ENCODE results near the gene TWNK.

The TWNK gene

GRCh38 chr10:100986952-100987684 lies at the start of gene TWNK, which contains the start of gene MRPL43:
Gene TWNK, plus strand, starts transcription at chr10:100987543. Its CDS starts 668 bp downstream, at chr10:100988211.
Gene MRPL43, minus strand, starts transcription at chr10:100987497. Its CDS starts 54 bp downstream, at chr10:100987443.
- H3K27me3 ChIP-seq (replicated peaks; ENCODE audit: insufficient read depth, low read length): no peaks in the 10 kb centered on the region
- no peaks in the 10 kb centered on the region for H4K20me1 ChIP-seq (ENCODE audit: insufficient read depth, low read length)
- H3K9me2 ChIP-seq (replicated peaks; ENCODE audit: insufficient read depth, low read length): no peaks in the 10 kb centered on the region
- peaks cover 8% of the 10 kb centered on the region; the same call in 1 of the 2 replicates for H3K36me3 ChIP-seq (replicated peaks; ENCODE audit: insufficient read depth, low read length)
- peak within 1 kb of the TSS; percentile 100 for H3K4me3 ChIP-seq (ENCODE audit: low read length)
- H3K9me3 ChIP-seq (replicated peaks; ENCODE audit: insufficient read depth, low read length): no peaks in the 10 kb centered on the region
- peaks cover 58% of the 10 kb centered on the region for H3K79me2 ChIP-seq (ENCODE audit: low read length)
- TF ChIP-seq EZH2 (optimal IDR thresholded peaks at IDR 0.05; ENCODE audit: low read depth, low read length) (no peak), EZH2phosphoT487 (IDR thresholded peaks at IDR 0.05; ENCODE audit: low read length) (no peak), CTCF (IDR thresholded peaks at IDR 0.05; ENCODE audit: low read length) (no peak)
- H3K27ac ChIP-seq (ENCODE audit: low read length): peak within 1 kb of the TSS; percentile 67; the same call in 1 of the 2 replicates
- H2AFZ ChIP-seq (ENCODE audit: low read length): peak within 1 kb of the TSS; percentile 100
- peak; percentile 88 for DNase-seq
- 0 out of 2 replicates have a peak, but pooled peaks cover 4% of the 10 kb centered on the region for H3F3A ChIP-seq (ENCODE audit: insufficient read depth, low read length)
- peak within 1 kb of the TSS; percentile 99 for H3K4me2 ChIP-seq (ENCODE audit: low read depth, low read length)
- peaks cover 21% of the 10 kb centered on the region for H3K4me1 ChIP-seq (ENCODE audit: low read length)
- H3K9ac ChIP-seq (ENCODE audit: low read length): peak within 1 kb of the TSS; percentile 83

- Histone ChIP-seq H3K4me3 (ENCODE audit: low read length) (no peak overlapping the region), H3K9ac (ENCODE audit: low read length) (no peak overlapping the region), H3K27ac (ENCODE audit: low read length) (no peak overlapping the region), H3K9me2 (replicated peaks; ENCODE audit: insufficient read depth, low read length) (no peaks in the 10 kb centered on the region), H3K36me3 (replicated peaks; ENCODE audit: insufficient read depth, low read length) (no peaks in the 10 kb centered on the region), H3K4me1 (ENCODE audit: low read length) (no peaks in the 10 kb centered on the region), H3K27me3 (replicated peaks; ENCODE audit: insufficient read depth, low read length) (no peaks in the 10 kb centered on the region), H3F3A (ENCODE audit: insufficient read depth, low read length) (no peaks in the 10 kb centered on the region), H3K79me2 (ENCODE audit: low read length) (no peaks in the 10 kb centered on the region), H3K9me3 (replicated peaks; ENCODE audit: insufficient read depth, low read length) (no peaks in the 10 kb centered on the region), H3K4me2 (ENCODE audit: low read depth, low read length) (no peak overlapping the region), H2AFZ (ENCODE audit: low read length) (no peak overlapping the region), H4K20me1 (ENCODE audit: insufficient read depth, low read length) (no peaks in the 10 kb centered on the region)
- TF ChIP-seq EZH2phosphoT487 (IDR thresholded peaks at IDR 0.05; ENCODE audit: low read length) (no peak), EZH2 (optimal IDR thresholded peaks at IDR 0.05; ENCODE audit: low read depth, low read length) (no peak), CTCF (IDR thresholded peaks at IDR 0.05; ENCODE audit: low read length) (no peak)
- no peak for DNase-seq
Observed at GRCh38 chr10:100939763-100940344, 47.5 kb upstream of the TWNK start.

GRCh38 chr10:100942229-100942628 lies 45.1 kb upstream of the TWNK start:
- Histone ChIP-seq H3K36me3 (replicated peaks; ENCODE audit: insufficient read depth, low read length) (no peaks in the 10 kb centered on the region; the same call in 1 of the 2 replicates), H3K9ac (ENCODE audit: low read length) (no peak overlapping the region), H3K9me2 (replicated peaks; ENCODE audit: insufficient read depth, low read length) (no peaks in the 10 kb centered on the region), H3F3A (ENCODE audit: insufficient read depth, low read length) (no peaks in the 10 kb centered on the region), H3K9me3 (replicated peaks; ENCODE audit: insufficient read depth, low read length) (no peaks in the 10 kb centered on the region), H3K4me3 (ENCODE audit: low read length) (no peak overlapping the region), H3K4me2 (ENCODE audit: low read depth, low read length) (no peak overlapping the region), H3K4me1 (ENCODE audit: low read length) (no peaks in the 10 kb centered on the region), H3K27ac (ENCODE audit: low read length) (no peak overlapping the region), H3K79me2 (ENCODE audit: low read length) (no peaks in the 10 kb centered on the region), H2AFZ (ENCODE audit: low read length) (no peak overlapping the region), H4K20me1 (ENCODE audit: insufficient read depth, low read length) (no peaks in the 10 kb centered on the region), H3K27me3 (replicated peaks; ENCODE audit: insufficient read depth, low read length) (no peaks in the 10 kb centered on the region)
- TF ChIP-seq EZH2phosphoT487 (IDR thresholded peaks at IDR 0.05; ENCODE audit: low read length): no peak
- no peak for TF ChIP-seq EZH2 (optimal IDR thresholded peaks at IDR 0.05; ENCODE audit: low read depth, low read length)
- TF ChIP-seq CTCF (IDR thresholded peaks at IDR 0.05; ENCODE audit: low read length): no peak
- DNase-seq: no peak

Data from MM.1S (cell line).